Osteoblast (primary cell): ENCODE data around the gene ITGA3. TPM values are rescaled to one million over a fixed set of nuclear protein-coding genes. Genes with fewer than 3 reads are reported as not detected.

Source experiments
- DNase-seq: peaks from one replicate; pipeline ENCODE4 v3.0.0; 2011; ENCODE audit warnings: low spot score, mixed read lengths; ENCODE audit not compliant: insufficient read length; ENCODE audit errors: missing footprints
- H2AFZ ChIP-seq: 2 replicates; pipeline ENCODE4 v1.6.0; 2011; ENCODE audit warnings: mild to moderate bottlenecking, low read length
- H3K27ac ChIP-seq: 2 replicates; pipeline ENCODE4 v1.5.1; 2011; ENCODE audit warnings: mild to moderate bottlenecking, low read depth, low read length, moderate library complexity
- H3K27me3 ChIP-seq: 2 replicates; pipeline ENCODE4 v1.6.0; 2012; ENCODE audit warnings: mild to moderate bottlenecking, control low read depth, inconsistent platforms, low read length, moderate library complexity; ENCODE audit not compliant: insufficient read depth
- H3K36me3 ChIP-seq: 2 replicates; pipeline ENCODE4 v1.5.1; 2011; ENCODE audit warnings: mild to moderate bottlenecking, low read length, control low read depth, moderate library complexity; ENCODE audit not compliant: insufficient read depth
- H3K4me1 ChIP-seq: 2 replicates; pipeline ENCODE4 v1.5.1; 2011; ENCODE audit warnings: mild to moderate bottlenecking, low read length, control low read depth, moderate library complexity; ENCODE audit not compliant: insufficient read depth
- H3K4me2 ChIP-seq: 2 replicates; pipeline ENCODE4 v1.6.0; 2011; ENCODE audit warnings: mild to moderate bottlenecking, low read length; ENCODE audit not compliant: insufficient read depth
- H3K4me3 ChIP-seq: fragments of 200-600 bp; sonication (generic); 3 replicates; pipeline ENCODE4 v1.5.1; 2012; ENCODE audit warnings: mild to moderate bottlenecking, low read length, inconsistent platforms; ENCODE audit not compliant: insufficient read depth
- H3K79me2 ChIP-seq: 2 replicates; pipeline ENCODE4 v1.6.0; 2012; ENCODE audit warnings: mild to moderate bottlenecking, low read length, control low read depth, inconsistent platforms; ENCODE audit not compliant: insufficient read depth
- H3K9me3 ChIP-seq: 2 replicates; pipeline ENCODE4 v1.5.1; 2011; ENCODE audit warnings: low read depth, low read length, control low read depth
- H4K20me1 ChIP-seq: 2 replicates; pipeline ENCODE4 v1.6.0; 2012; ENCODE audit warnings: mild to moderate bottlenecking, low read length, control low read depth; ENCODE audit not compliant: insufficient read depth
- total RNA-seq: library from RNA; depleted of rRNA; stranded (reverse); fragments of >200 nt; gene quantifications from 2 replicates; pipeline ENCODE4 v1.2.3, GENCODE V29; 2012
- TF ChIP-seq, protein P1 (sequence below): IDR thresholded peaks from 2 replicates; pipeline ENCODE4 v1.5.1; 2011; ENCODE audit warnings: mild to moderate bottlenecking, low read depth, low read length, moderate library complexity; ENCODE audit errors: extremely low read depth

ITGA3 gene
- total RNA-seq, 1 donor = 81.4 TPM

DNA sequence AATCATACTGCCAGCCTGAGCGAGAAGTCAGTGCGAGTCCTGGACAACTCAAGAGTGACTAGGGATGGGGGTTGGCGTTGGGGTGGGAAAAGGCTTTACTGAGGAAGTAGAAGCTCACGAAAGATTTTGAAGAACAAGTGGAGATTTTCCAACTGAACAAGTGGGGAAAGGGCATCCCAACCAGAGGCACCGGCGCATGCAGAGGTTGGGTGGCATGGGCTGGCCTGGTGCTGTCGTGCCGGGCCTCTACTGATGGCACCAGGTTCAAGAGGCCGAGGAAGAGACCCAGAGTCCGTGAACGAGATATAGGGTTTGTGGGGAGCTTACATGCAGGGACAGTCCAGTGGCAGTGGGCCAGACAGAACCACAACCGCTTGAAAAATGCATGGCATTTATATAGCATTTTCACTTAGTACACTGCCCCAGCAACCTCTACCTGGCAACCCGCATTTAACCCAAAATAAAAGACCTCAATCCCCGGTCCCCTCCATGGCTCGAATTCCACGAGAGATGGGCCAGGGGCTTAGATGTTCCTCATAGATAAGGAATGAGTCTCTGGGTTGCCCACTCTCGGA is 7.7 kb upstream of the ITGA3 start:
- peaks cover 48% of the 10 kb centered on the region for H3K4me1 ChIP-seq
- H3K36me3 ChIP-seq = no peaks in the 10 kb centered on the region
- peak overlapping the region; percentile 58 for H3K4me2 ChIP-seq
- no peaks in the 10 kb centered on the region for H3K27me3 ChIP-seq
- no peaks in the 10 kb centered on the region for H4K20me1 ChIP-seq
- TF ChIP-seq, protein P1, sequence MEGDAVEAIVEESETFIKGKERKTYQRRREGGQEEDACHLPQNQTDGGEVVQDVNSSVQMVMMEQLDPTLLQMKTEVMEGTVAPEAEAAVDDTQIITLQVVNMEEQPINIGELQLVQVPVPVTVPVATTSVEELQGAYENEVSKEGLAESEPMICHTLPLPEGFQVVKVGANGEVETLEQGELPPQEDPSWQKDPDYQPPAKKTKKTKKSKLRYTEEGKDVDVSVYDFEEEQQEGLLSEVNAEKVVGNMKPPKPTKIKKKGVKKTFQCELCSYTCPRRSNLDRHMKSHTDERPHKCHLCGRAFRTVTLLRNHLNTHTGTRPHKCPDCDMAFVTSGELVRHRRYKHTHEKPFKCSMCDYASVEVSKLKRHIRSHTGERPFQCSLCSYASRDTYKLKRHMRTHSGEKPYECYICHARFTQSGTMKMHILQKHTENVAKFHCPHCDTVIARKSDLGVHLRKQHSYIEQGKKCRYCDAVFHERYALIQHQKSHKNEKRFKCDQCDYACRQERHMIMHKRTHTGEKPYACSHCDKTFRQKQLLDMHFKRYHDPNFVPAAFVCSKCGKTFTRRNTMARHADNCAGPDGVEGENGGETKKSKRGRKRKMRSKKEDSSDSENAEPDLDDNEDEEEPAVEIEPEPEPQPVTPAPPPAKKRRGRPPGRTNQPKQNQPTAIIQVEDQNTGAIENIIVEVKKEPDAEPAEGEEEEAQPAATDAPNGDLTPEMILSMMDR = no peak
- peak overlapping the region; percentile 70 for H3K27ac ChIP-seq
- no peak overlapping the region for H2AFZ ChIP-seq
- peak; percentile 35 for DNase-seq
- no peaks in the 10 kb centered on the region for H3K9me3 ChIP-seq
- no peak overlapping the region for H3K4me3 ChIP-seq
- H3K79me2 ChIP-seq = peaks cover 2% of the 10 kb centered on the region

DNA sequence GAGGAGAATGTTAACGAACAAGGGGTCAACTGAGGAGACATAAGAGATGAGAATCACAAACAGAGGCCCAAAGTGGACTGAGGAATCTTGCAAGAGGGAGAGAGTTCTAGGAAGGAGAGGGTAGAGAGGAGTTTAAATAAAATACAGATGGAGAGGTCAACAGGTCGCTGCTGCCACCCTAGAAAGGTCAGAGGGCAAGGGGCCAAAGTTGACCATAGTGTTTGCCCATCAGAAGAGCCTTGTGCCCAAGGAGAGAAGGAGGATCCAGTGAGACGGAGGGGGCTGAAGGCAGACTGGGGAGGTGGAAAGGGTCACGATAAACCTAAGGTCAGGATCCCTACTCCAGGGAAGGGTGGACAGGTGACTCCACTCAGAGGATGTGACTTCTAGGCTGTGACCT is 6.9 kb upstream of the ITGA3 start:
- TF ChIP-seq, protein P1 = no peak
- H3K79me2 ChIP-seq = peaks cover 5% of the 10 kb centered on the region
- H4K20me1 ChIP-seq = no peaks in the 10 kb centered on the region
- H3K27me3 ChIP-seq = no peaks in the 10 kb centered on the region
- H2AFZ ChIP-seq = no peak overlapping the region
- H3K36me3 ChIP-seq = no peaks in the 10 kb centered on the region
- H3K4me2 ChIP-seq = no peak overlapping the region
- peak; percentile 58 for DNase-seq
- H3K4me1 ChIP-seq = peaks cover 50% of the 10 kb centered on the region
- no peaks in the 10 kb centered on the region for H3K9me3 ChIP-seq
- no peak overlapping the region for H3K27ac ChIP-seq
- H3K4me3 ChIP-seq = no peak overlapping the region

DNA sequence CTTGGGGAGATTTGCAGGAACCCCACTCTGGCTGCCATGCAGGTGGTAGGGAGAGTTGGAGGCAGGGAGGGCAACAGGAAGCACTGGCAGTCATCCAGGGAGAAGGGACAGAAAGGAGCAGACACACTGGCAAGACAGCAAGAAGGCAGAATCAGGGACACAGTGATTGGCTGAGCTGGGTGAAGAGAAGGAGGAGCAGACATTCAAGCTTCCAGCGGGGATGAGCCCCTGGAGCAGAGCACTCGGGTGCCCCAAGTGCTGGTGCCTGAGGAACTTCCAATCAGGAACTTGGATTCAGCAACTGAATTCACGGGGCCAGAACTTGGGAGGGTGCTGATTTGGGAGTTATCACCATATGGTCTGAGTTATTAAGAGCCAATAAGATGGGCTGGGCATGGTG is 6.3 kb upstream of the ITGA3 start:
- H3K36me3 ChIP-seq = no peaks in the 10 kb centered on the region
- TF ChIP-seq, protein P1 = no peak
- no peak overlapping the region for H3K4me3 ChIP-seq
- no peaks in the 10 kb centered on the region for H3K9me3 ChIP-seq
- H2AFZ ChIP-seq = no peak overlapping the region
- no peaks in the 10 kb centered on the region for H3K27me3 ChIP-seq
- H3K27ac ChIP-seq = no peak overlapping the region
- H3K4me2 ChIP-seq = no peak overlapping the region
- DNase-seq = peak; percentile 62
- peaks cover 5% of the 10 kb centered on the region for H3K79me2 ChIP-seq
- no peaks in the 10 kb centered on the region for H4K20me1 ChIP-seq
- peaks cover 52% of the 10 kb centered on the region for H3K4me1 ChIP-seq

DNA sequence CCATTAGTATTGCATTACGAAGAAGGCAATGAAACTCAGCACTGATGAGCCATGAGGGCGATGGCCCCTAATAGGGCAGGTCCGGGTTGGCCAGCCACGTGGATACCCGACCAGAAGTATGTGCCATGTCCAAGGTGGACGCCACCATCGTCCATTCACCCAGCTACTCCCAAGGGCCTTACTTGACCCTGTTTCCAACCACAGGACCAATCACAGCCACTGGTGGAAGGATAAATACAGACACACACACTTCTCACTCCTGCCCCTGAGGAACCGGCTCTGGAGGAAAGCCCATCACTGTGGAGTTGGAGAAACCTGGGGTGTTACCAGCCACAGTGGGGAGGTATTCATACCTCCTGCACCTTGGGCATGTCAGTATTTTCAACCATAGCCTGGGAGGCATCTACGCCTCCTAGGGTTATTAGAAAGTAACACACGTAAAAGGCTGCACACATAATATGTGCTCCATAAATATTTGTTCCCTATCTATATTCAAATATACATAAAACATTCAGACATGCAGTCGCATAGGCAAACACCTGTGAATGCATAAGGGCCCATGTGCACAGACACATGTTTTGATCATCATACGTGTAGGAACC is 5.4 kb upstream of the ITGA3 start:
- H3K36me3 ChIP-seq = no peaks in the 10 kb centered on the region
- H2AFZ ChIP-seq = no peak overlapping the region
- H3K27me3 ChIP-seq = no peaks in the 10 kb centered on the region
- DNase-seq = peak; percentile 57
- H3K4me2 ChIP-seq = peak overlapping the region; percentile 36
- H3K4me1 ChIP-seq = peaks cover 58% of the 10 kb centered on the region
- peak overlapping the region; percentile 56 for H3K27ac ChIP-seq
- H3K9me3 ChIP-seq = no peaks in the 10 kb centered on the region
- H3K4me3 ChIP-seq = no peak overlapping the region
- TF ChIP-seq, protein P1 = no peak
- no peaks in the 10 kb centered on the region for H4K20me1 ChIP-seq
- H3K79me2 ChIP-seq = peaks cover 12% of the 10 kb centered on the region
